GM19099 (cell line): ENCODE measurements around the gene COL8A2.
A peak's percentile ranks its signal among the peaks of the same experiment; 100 is the strongest.

Experiments
- POLR2A ChIP-seq: IDR thresholded peaks from 3 replicates; pipeline ENCODE4 v1.6.1; 2011; ENCODE audit warnings: low read depth; ENCODE audit not compliant: insufficient read length; ENCODE audit errors: extremely low read depth

Gene COL8A2

GRCh38 chr1:36160388-36160948, 35.4 kb upstream of the COL8A2 start:
- TF ChIP-seq POLR2A: no peak

DNA sequence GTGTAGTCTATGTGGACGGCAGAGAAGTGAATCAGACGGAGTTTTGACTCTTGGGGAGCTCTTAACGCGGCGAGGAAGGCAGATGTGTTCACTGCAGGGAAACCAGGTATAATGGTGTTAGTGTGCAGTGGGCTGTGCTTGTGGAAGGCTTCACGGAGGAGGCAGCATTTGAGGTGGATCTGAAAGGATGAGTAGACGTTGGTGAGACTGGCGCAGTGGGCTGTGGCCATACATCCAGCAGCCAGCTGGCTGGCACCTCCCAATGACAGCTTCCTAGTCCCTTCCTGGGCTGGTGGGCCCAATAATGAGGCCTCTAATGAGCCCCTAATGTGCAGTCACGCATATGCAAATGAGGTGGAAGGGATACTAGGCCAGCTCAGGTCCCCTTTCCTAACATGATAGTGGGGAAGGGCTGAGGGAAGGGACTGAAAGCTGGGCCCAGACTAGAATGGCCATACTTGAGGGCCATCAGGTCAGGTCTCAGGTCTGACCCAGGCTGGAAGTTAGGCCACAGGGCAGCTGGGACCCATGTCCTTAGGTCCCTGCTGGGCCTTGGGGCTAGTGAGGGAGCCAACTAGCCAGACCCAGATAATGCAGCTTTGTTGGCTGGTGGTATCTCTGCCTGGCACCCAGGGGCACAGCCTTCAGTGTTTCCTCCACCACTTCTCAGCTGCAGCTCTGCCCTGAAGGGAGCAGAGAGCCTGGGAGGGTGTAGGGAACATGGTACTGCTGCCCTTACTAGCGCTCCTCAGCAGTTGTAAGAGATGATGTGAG, 34.8 kb upstream of the COL8A2 start:
- no peak for TF ChIP-seq POLR2A

DNA sequence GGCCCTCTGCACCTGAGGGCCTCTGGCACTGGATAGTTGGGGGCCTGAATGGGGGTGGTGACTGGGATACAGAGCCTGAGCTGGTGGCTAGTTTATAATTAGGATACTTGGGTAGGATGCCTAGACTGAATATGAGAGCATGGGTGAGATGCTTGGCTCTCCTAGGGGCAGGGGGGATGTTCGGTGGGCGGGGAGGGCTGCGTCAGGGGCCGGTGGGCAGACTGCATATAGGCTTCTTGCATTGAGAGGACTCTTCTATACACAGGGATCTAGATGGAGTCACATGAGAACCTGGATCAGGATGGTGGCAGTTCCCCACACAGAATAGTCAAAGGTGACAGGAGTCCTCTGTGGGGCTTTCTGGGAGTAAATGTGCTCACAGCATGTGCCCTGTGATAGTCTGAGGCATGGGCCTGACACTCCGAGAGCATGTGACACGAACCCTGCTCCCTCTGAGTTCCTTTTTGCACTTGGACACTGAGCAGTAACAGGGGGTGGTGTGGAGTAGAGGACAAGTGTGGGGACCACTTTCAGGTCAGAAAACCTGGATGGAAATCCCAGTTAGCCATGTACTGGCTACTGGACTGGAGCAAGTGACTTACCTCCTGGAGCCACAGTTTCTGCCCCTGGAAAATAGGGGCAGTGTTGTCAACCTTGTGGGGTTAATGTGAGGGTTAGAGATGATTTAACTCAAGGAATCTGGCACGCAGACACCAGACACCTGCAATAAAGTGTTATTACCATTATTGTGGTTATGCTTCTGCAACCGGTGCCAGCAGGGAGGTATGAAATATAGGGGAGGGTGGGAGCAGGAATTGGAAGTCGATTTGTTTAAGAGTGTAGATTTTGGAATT, 33.2 kb upstream of the COL8A2 start:
- TF ChIP-seq POLR2A: no peak

DNA sequence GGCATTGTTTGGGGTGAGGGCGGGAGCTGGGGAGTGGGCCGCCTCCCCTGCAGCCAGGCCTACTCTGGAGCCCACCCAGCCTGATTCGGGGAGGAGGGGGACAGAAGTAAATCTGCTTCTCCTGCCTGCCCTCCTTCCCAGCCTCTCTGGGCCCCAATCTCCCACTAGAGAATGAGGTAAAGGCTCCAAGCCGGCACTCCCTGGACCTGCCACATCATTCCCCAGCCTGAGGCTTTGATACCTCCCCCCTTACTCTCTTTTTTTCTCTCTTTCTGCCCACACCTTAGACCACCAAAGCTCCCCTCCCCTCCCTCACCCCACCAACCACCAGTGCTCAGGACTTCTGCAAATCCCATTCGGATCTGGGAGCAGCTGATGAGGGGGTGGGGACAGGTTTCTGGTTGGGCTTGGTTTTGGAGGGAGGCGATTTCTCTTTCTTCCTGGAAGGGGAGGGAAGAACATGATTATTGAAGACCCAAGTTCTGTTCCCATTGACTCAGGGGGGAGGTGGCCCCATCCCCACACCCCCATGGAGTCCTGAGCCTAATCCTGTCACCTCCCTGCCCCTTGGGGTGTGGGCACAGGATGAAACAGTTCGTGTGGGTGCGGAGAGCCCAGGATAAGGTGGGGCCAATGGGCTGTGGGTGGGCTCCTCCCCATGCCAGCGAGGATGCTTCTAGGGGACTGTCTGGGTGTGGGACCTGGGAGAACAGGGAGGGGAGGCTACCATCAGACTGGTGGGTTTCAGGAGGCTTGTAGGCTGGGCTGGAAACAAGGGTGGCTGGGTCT, 32.3 kb upstream of the COL8A2 start:
- TF ChIP-seq POLR2A: no peak

DNA sequence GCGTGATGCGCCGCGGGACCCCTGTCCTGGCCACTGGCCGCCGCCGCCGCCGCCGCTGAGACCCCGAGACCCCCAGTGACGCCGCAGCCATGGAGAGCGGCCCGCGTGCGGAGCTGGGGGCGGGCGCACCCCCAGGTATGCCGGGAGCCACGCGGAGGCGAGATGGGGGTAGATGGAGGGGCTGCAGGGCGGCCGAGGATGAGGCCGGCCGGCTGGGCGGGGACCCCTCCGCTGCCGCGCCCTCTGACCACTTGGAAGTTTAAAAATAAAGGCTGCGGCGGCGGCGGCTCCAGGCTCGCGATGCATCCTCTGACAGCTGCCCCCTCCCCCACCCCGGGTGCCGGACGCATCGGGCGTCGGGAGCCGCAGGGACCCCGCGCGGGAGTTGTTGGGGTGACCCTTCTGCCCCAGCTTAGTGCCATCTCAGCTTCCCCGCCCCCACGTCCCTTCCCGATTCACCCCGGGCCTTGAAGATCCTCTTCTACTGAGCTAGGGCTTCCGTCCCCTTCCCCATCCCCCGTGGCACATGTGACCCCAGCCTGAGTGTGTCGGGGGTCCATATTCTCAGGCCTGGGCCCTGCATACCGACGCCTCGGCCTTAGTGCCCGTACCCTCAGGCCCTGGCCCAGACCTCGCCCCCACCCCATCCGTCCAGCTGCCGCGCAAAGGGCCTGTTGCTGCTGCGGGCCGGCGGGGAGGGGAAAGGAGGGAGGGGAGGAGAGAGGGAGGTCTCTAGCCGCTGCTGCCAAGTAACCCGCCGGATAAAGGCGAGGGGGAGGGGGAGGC, 31.5 kb upstream of the COL8A2 start:
- TF ChIP-seq POLR2A: peak; percentile 24

GRCh38 chr1:36155408-36156328, 30.6 kb upstream of the COL8A2 start, which contains the start of gene MAP7D1:
MAP7D1 (plus strand) TSS chr1:36156160; CDS start chr1:36156418, 258 bp downstream.
- peak; percentile 88 for TF ChIP-seq POLR2A

- no peak for TF ChIP-seq POLR2A
Observed at GRCh38 chr1:36154765-36155407, 29.9 kb upstream of the COL8A2 start.

GRCh38 chr1:36154335-36154734, 29.3 kb upstream of the COL8A2 start:
- no peak for TF ChIP-seq POLR2A

GRCh38 chr1:36153476-36153875, 28.5 kb upstream of the COL8A2 start:
- no peak for TF ChIP-seq POLR2A

DNA sequence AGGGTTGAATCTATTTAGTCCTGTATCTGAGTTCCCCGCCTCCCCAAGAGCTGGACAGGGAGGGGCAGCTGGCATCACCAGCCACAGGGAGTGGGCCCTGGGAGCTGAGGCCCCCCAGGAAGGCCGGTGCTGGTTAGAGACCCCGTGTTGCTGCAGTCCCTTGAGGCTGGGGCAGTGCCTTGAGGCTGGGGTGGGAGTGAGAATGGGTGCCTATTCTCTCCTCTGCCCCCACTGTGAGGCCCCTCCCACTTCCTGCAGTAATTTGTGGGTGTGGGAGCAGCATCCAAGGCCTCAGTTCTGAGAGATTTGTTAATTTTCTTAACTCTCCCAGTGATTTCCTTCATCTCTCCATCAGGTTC, 26.8 kb upstream of the COL8A2 start:
- TF ChIP-seq POLR2A: peak; percentile 47

DNA sequence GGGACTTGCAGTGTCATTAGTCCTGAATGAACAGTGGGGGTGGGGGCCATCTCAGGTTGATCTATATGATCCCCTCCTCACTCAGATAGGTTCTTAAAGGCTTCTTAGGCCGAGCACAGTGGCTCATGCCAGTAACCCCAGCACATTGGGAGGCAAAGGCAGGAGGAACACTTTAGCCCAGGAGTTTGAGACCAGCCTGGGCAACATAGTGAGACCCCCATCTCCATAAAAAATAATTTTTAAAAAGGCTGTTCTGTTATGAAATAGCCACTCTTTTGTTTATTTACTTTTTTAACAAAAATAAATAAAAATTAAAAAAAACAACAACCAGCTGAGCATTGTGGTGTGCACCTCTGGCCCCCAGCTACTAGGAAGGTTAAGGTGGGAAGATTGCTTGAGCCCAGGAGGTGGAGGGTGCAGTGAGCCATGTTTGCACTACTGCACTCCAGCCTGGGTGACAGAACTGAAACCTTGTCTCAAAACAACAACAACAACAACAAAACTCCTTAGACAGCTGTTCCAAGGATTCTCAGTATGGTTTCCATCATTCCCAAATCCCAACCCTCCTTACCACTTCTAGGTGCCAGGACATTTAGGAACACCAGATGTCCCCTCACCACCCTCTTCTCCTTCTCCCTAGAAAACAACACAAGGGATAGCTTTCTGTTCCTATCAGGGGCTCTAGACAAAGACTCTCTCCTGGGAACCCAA, 26.3 kb upstream of the COL8A2 start:
- no peak for TF ChIP-seq POLR2A
